Neural cell (in vitro differentiated cells): ENCODE data around the gene ZMYND10. TPM values are rescaled to one million over a fixed set of nuclear protein-coding genes. Genes with fewer than 3 reads are reported as not detected.

Source experiments
- H2AFZ ChIP-seq: fragments of 200-600, 300-800 bp; sonication (generic), shearing (Covaris generic); 2 replicates; pipeline ENCODE4 v1.6.0; 2014; ENCODE audit warnings: low read depth, mild to moderate bottlenecking, antibody characterized with exemption, low read length, moderate library complexity
- H3F3A ChIP-seq: fragments of 200-600 bp; shearing (Covaris generic); 2 replicates; pipeline ENCODE4 v1.6.1; 2016; ENCODE audit warnings: mild to moderate bottlenecking, moderate library complexity, mixed read lengths, antibody characterized with exemption, low read length; ENCODE audit not compliant: insufficient read depth, poor library complexity, severe bottlenecking
- H3K27ac ChIP-seq: fragments of 200-600, 300-800 bp; sonication (generic), shearing (Covaris generic); 2 replicates; pipeline ENCODE4 v1.5.1; 2014; ENCODE audit warnings: mild to moderate bottlenecking, low read length, moderate library complexity
- H3K27me3 ChIP-seq: fragments of 300-800, 200-600 bp; sonication (generic), shearing (Covaris generic); 2 replicates; pipeline ENCODE4 v1.6.0; 2014; ENCODE audit warnings: mild to moderate bottlenecking, low read depth, low read length, moderate library complexity; ENCODE audit not compliant: insufficient read depth
- H3K36me3 ChIP-seq: fragments of 300-800, 200-600 bp; sonication (generic), shearing (Covaris generic); 2 replicates; pipeline ENCODE4 v1.5.1; 2014; ENCODE audit warnings: mild to moderate bottlenecking, antibody characterized with exemption, low read length, moderate library complexity; ENCODE audit not compliant: insufficient read depth
- H3K4me2 ChIP-seq: fragments of 300-800, 200-600 bp; sonication (generic), shearing (Covaris generic); 2 replicates; pipeline ENCODE4 v1.6.0; 2014; ENCODE audit warnings: mild to moderate bottlenecking, low read length
- H3K4me3 ChIP-seq: fragments of 300-800, 200-600 bp; sonication (generic), shearing (Covaris generic); 2 replicates; pipeline ENCODE4 v1.5.1; 2014; ENCODE audit warnings: mild to moderate bottlenecking, low read length, moderate library complexity
- H3K79me2 ChIP-seq: fragments of 200-600 bp; shearing (Covaris generic); replicated peaks from 2 replicates; pipeline ENCODE4 v1.6.0; 2014; ENCODE audit warnings: mild to moderate bottlenecking, low read length, moderate library complexity; ENCODE audit not compliant: insufficient read depth
- H3K9ac ChIP-seq: fragments of 300-800, 200-600 bp; sonication (generic), shearing (Covaris generic); 2 replicates; pipeline ENCODE4 v1.6.1; 2016; ENCODE audit warnings: mild to moderate bottlenecking, low read length, mixed read lengths
- H3K9me2 ChIP-seq: fragments of 200-600 bp; shearing (Covaris generic); 2 replicates; pipeline ENCODE4 v1.6.1; 2016; ENCODE audit warnings: mild to moderate bottlenecking, low read length, mixed read lengths; ENCODE audit not compliant: insufficient read depth
- H3K9me3 ChIP-seq: fragments of 200-600, 300-800 bp; sonication (generic), shearing (Covaris generic); 2 replicates; pipeline ENCODE4 v1.6.1; 2016; ENCODE audit warnings: mild to moderate bottlenecking, mixed run types, low read length, moderate library complexity, mixed read lengths
- H4K20me1 ChIP-seq: fragments of 200-600 bp; shearing (Covaris generic); 2 replicates; pipeline ENCODE4 v1.6.1; 2016; ENCODE audit warnings: mild to moderate bottlenecking, mixed run types; ENCODE audit not compliant: insufficient read depth
- CTCF ChIP-seq: fragments of 450-650 bp; IDR thresholded peaks from 2 replicates; pipeline ENCODE4 v1.5.1; 2014; ENCODE audit warnings: antibody characterized with exemption, mild to moderate bottlenecking, moderate library complexity; ENCODE audit not compliant: poor library complexity, severe bottlenecking
- EP300 ChIP-seq: fragments of 450-650 bp; conservative IDR thresholded peaks from 2 replicates; pipeline ENCODE4 v1.6.1; 2014; ENCODE audit warnings: antibody characterized with exemption, mild to moderate bottlenecking, moderate library complexity; ENCODE audit not compliant: poor library complexity, severe bottlenecking
- EZH2 ChIP-seq: fragments of 200-600, 300-800 bp; shearing (Covaris generic), sonication (generic); IDR thresholded peaks from 2 replicates; pipeline ENCODE4 v1.6.1; 2014; ENCODE audit warnings: antibody characterized with exemption, low read length, borderline replicate concordance, mild to moderate bottlenecking; ENCODE audit not compliant: insufficient read depth, poor library complexity, severe bottlenecking
- MXI1 ChIP-seq: fragments of 450-650 bp; conservative IDR thresholded peaks from 2 replicates; pipeline ENCODE4 v1.6.1; 2014; ENCODE audit warnings: antibody characterized with exemption, mild to moderate bottlenecking; ENCODE audit not compliant: poor library complexity, severe bottlenecking
- POLR2AphosphoS5 ChIP-seq: IDR thresholded peaks from 2 replicates; pipeline ENCODE4 v1.6.1; 2012
- RAD21 ChIP-seq: fragments of 450-650 bp; conservative IDR thresholded peaks from 2 replicates; pipeline ENCODE4 v1.6.1; 2014; ENCODE audit warnings: antibody characterized with exemption, mild to moderate bottlenecking, moderate library complexity
- REST ChIP-seq: IDR thresholded peaks from 2 replicates; pipeline ENCODE4 v1.6.1; 2012; ENCODE audit warnings: borderline replicate concordance
- SMC3 ChIP-seq: fragments of 450-650 bp; conservative IDR thresholded peaks from 2 replicates; pipeline ENCODE4 v1.6.1; 2014; ENCODE audit warnings: antibody characterized with exemption, mild to moderate bottlenecking, moderate library complexity; ENCODE audit not compliant: poor library complexity
- TAF1 ChIP-seq: IDR thresholded peaks from 2 replicates; pipeline ENCODE4 v1.6.1; 2012; ENCODE audit warnings: low read depth
- polyA plus RNA-seq: library from polyadenylated mRNA; depleted of rRNA; stranded (reverse); fragments of >200 nt; gene quantifications from 2 replicates; pipeline ENCODE4 v1.2.3, GENCODE V29; 2014

Gene ZMYND10
- polyA plus RNA-seq, 1 donor from 2014 or later: 5.2 TPM

- no peaks in the 10 kb centered on the region for H3K9me2 ChIP-seq
- H3K4me3 ChIP-seq: no peak overlapping the region
- H3F3A ChIP-seq: no peaks in the 10 kb centered on the region
- H3K27me3 ChIP-seq: no peaks in the 10 kb centered on the region
- peaks cover 21% of the 10 kb centered on the region for H3K79me2 ChIP-seq
- no peak overlapping the region for H3K27ac ChIP-seq
- no peaks in the 10 kb centered on the region for H3K9me3 ChIP-seq
- no peaks in the 10 kb centered on the region for H4K20me1 ChIP-seq
- no peak overlapping the region for H3K9ac ChIP-seq
- H3K4me2 ChIP-seq: no peak overlapping the region
- H2AFZ ChIP-seq: no peak overlapping the region
- no peak for TF ChIP-seq SMC3
- no peak for TF ChIP-seq RAD21
- TF ChIP-seq CTCF: no peak
- TF ChIP-seq POLR2AphosphoS5: no peak
- TF ChIP-seq EZH2: no peak
- TF ChIP-seq TAF1: no peak
- no peak for TF ChIP-seq EP300
- TF ChIP-seq MXI1: no peak
- H3K36me3 ChIP-seq: no peaks in the 10 kb centered on the region
These were observed 15.2 kb downstream of the ZMYND10 start for GRCh38 chr3:50330330-50330729.

GRCh38 chr3:50327943-50328691 is 17.4 kb downstream of the ZMYND10 start, which contains the start of gene TUSC2:
TUSC2 (minus strand) TSS chr3:50328223; CDS start chr3:50328099, 124 bp downstream.
- Histone ChIP-seq H3K27ac (peak within 1 kb of the TSS; percentile 66), H3K9ac (peak within 1 kb of the TSS; percentile 85), H3K9me2 (no peaks in the 10 kb centered on the region), H2AFZ (peak within 1 kb of the TSS; percentile 56), H3F3A (no peaks in the 10 kb centered on the region), H3K79me2 (peaks cover 12% of the 10 kb centered on the region), H3K4me2 (peak within 1 kb of the TSS; percentile 87), H3K9me3 (no peaks in the 10 kb centered on the region), H3K27me3 (no peaks in the 10 kb centered on the region), H4K20me1 (no peaks in the 10 kb centered on the region), H3K36me3 (no peaks in the 10 kb centered on the region), H3K4me3 (peak within 1 kb of the TSS; percentile 100)
- TF ChIP-seq REST (peak; percentile 66), RAD21 (no peak), EZH2 (no peak), SMC3 (no peak), EP300 (no peak), POLR2AphosphoS5 (peak; percentile 96), MXI1 (peak; percentile 92)
